Right lobe of liver (tissue), 6 donors: ENCODE data around the gene NDUFS7. TPM values are rescaled to one million over a fixed set of nuclear protein-coding genes. Genes with fewer than 3 reads are reported as not detected.

Experiments
- ATAC-seq, 4 donors: fragments of 200-7000 bp; cut with Tn5 transposase; one replicate each; pipeline ENCODE4 v1.9.1; 2020; ENCODE audit warnings: mild to moderate bottlenecking in 4 of 4, moderate library complexity in 4 of 4
- DNase-seq, 3 donors: peaks; one replicate each; pipeline ENCODE4 v3.0.0-alpha.2; 2020
- H3K27ac ChIP-seq, 3 donors: fragments of 200-600 bp; one replicate each; pipeline ENCODE4 v1.8.0; 2022
- H3K27me3 ChIP-seq, 2 donors: fragments of 200-600 bp; one replicate each; pipeline ENCODE4 v1.8.0; 2022
- H3K36me3 ChIP-seq, 4 donors: fragments of 200-600 bp; sonication (generic) in 1 of 4; one replicate each; pipeline versions ENCODE4 v1.5.1 to v1.8.0; 2017 to 2022; ENCODE audit warnings: control low read depth in 1 of 4
- H3K4me1 ChIP-seq, 4 donors: fragments of 200-600 bp; sonication (generic) in 1 of 4; one replicate each; pipeline versions ENCODE4 v1.5.1 to v1.8.0; 2017 to 2022; ENCODE audit warnings: control low read depth in 1 of 4
- H3K4me3 ChIP-seq, 3 donors: fragments of 200-600 bp; one replicate each; pipeline ENCODE4 v1.8.0; 2022
- H3K9me3 ChIP-seq, 4 donors: fragments of 200-600 bp; sonication (generic) in 1 of 4; one replicate each; pipeline versions ENCODE4 v1.5.1 to v1.8.0; 2017 to 2022; ENCODE audit warnings: control low read depth in 1 of 4
- POLR2A ChIP-seq: fragments of 450-650 bp; IDR thresholded peaks from one replicate; pipeline ENCODE4 v1.6.1; 2017; ENCODE audit warnings: antibody characterized with exemption, mild to moderate bottlenecking
- whole genome bisulfite sequencing: methylation state at CpG from one replicate; pipeline ENCODE4 v1.1.6; 2018; ENCODE audit warnings: low coverage, low lambda C conversion rate; ENCODE audit not compliant: insufficient coverage; ENCODE audit errors: missing lambda C conversion rate; 5-methylcytosine and 5-hydroxymethylcytosine counted together
- intact Hi-C, 2 donors: fragments of 100-400 bp; cut with DNase I; formaldehyde crosslinking; loops; one replicate each; pipeline versions ENCODE4 v1.11.2 to v1.14.1; 2022
- total RNA-seq, 6 experiments: library from RNA; depleted of rRNA in 2 of 6; stranded (reverse); fragments of >200 nt in 2 of 6; fragmentation: NEBNext Ultra II Directional in 3 of 6; extraction: Animal tissue kit (Norgen Biotek cat#: 25700) in 3 of 6; gene quantifications; one replicate each; pipeline versions ENCODE4 v1.1.0 to v1.2.4, GENCODE V29; 2016 to 2023
- TF ChIP-seq, protein P1 (sequence below), 4 donors: fragments of 200-600 bp in 3 of 4; fragments of 450-650 bp in 1 of 4; IDR thresholded peaks; one replicate each; pipeline versions ENCODE4 v1.5.1 to v1.8.0; 2016 to 2022; ENCODE audit warnings: antibody characterized with exemption in 4 of 4, mild to moderate bottlenecking in 2 of 4
- donor health status: DM: no; HTN: yes; CAD: no.
- donor health status: DM: no; HTN: no; CAD: no.
- donor health status: DM: no; HTN: no; CAD: no.
- donor health status: DM: no; HTN: yes; CAD: no.
- donor health status: DM: no; HTN: yes; CAD: no.

The NDUFS7 gene
- total RNA-seq, 6 experiments from 2014 or later, result 70.1 to 210 (median 85.0) TPM

DNA sequence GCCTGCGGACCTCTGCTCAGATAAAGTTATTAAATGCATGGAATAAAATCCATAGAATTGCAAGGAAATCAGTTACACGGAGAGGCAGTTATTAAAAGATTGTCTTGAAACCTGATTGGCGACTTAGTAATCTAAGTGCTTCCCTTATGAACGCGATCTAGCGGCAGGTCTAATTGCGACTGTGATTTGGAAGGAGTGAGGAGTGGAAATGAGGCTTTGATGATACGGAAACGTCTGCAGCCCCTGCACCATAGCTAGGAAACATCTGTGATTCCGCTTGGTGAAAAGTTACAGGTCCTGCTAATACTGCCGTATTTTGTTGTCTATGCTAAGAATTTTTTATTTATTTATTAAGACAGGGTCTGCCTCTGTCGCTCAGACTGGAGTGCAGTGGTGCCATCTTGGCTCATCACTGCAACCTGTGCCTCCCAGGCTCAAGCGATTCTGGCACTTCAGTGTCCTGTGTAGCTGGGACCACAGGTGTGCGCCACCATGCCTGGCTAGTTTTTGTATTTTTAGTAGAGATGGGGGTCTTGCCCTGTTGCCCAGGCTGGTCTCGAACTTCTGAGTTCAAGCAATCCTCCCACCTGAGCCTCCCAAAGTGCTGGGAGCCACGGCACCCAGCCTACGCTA lies 887 bp downstream of the NDUFS7 start:
- TF ChIP-seq, protein P1, sequence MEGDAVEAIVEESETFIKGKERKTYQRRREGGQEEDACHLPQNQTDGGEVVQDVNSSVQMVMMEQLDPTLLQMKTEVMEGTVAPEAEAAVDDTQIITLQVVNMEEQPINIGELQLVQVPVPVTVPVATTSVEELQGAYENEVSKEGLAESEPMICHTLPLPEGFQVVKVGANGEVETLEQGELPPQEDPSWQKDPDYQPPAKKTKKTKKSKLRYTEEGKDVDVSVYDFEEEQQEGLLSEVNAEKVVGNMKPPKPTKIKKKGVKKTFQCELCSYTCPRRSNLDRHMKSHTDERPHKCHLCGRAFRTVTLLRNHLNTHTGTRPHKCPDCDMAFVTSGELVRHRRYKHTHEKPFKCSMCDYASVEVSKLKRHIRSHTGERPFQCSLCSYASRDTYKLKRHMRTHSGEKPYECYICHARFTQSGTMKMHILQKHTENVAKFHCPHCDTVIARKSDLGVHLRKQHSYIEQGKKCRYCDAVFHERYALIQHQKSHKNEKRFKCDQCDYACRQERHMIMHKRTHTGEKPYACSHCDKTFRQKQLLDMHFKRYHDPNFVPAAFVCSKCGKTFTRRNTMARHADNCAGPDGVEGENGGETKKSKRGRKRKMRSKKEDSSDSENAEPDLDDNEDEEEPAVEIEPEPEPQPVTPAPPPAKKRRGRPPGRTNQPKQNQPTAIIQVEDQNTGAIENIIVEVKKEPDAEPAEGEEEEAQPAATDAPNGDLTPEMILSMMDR (IDR thresholded peaks at IDR 0.05), result no peak
- no peak for TF ChIP-seq POLR2A
- H3K4me1 ChIP-seq, result peaks cover 0 to 7% (median 3%) of the 10 kb centered on the region in 4 donors
- intact Hi-C loops, result no loop called here
- H3K27ac ChIP-seq, result peak overlapping the region; percentile 70 to 83 (median 83)
- DNase-seq (no peak), ATAC-seq (no peak)
- H3K9me3 ChIP-seq, result no peaks in the 10 kb centered on the region
- H3K4me3 ChIP-seq, result peak overlapping the region; percentile 87 to 97 (median 88)
- WGBS, result 25% methylated on average over 16 of the region's 17 CpGs
- peaks cover 0 to 10% (median 0%) of the 10 kb centered on the region in 4 donors for H3K36me3 ChIP-seq
- no peaks in the 10 kb centered on the region for H3K27me3 ChIP-seq

DNA sequence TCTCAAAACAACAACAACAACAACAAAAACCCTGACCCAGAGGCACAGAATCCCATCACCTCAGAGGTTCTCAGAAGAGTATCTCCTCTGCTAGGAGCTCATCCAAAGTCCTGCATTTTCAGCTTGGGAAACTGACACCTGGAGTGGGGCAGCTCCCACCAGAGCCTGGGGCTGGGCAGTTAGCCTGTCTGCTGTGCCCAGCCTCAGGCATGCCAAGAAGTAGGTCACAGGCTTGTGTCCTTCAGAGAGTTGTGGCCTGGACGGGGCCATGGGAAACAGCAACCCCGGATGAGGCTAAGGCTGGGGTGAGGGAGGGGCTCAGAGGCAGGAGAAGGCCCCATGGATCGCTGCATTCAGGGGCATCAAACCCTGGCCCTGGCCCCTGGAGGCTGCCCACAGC lies 2.1 kb downstream of the NDUFS7 start:
- Histone ChIP-seq H3K36me3 (peaks cover 0 to 16% (median 0%) of the 10 kb centered on the region in 4 donors), H3K4me1 (peaks cover 0 to 7% (median 3%) of the 10 kb centered on the region in 4 donors), H3K9me3 (no peaks in the 10 kb centered on the region), H3K4me3 (no peak overlapping the region), H3K27ac (no peak overlapping the region), H3K27me3 (no peaks in the 10 kb centered on the region)
- TF ChIP-seq, protein P1 (IDR thresholded peaks at IDR 0.05), result no peak
- TF ChIP-seq POLR2A, result no peak
- intact Hi-C loops, result no loop called here
- no CpG with 5 or more reads among the region's 3 CpGs for WGBS
- ATAC-seq (no peak), DNase-seq (no peak)

DNA sequence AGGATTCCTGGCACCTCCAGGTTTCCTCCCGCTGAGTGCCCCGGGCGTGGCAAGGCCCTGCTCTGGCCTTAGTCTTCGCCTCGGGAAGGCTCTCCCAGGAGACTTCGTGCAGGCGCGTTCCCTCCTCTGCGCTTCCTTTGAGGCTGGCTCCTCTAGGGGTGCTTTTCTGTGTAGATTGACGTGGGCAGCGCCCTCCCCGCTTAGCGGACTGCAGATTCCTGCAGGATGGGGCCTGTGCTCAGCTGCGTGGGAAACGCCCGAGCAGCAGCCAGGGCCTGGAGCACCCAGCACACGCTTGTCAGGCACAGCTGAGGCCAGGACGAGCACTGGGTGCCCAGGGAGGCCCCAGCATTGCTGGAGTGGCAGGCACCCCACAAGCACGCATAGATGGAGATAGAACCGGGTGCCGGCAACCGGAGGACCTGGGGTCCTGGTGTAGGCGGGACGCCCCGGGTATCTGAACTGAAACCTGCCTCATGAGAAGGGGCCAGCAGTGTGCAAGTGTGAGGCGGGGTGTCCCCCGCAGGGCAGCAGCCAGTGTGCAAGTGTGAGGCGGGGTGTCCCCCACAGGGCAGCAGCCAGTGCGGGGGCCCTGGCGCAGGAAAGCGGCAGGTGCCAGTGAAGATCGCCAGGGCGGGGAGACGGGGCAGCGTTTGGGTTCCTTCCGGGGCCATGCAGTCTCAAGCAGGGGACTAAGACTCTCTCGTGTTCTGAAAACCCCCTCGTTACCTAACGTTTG lies 3.4 kb downstream of the NDUFS7 start:
- H3K4me1 ChIP-seq, result peaks cover 0 to 7% (median 3%) of the 10 kb centered on the region in 4 donors
- intact Hi-C loops, result no loop called here
- DNase-seq, result no peak
- no peak for ATAC-seq
- H3K36me3 ChIP-seq, result peaks cover 0 to 22% (median 3%) of the 10 kb centered on the region in 4 donors
- no peaks in the 10 kb centered on the region for H3K9me3 ChIP-seq
- no peak overlapping the region for H3K27ac ChIP-seq
- no peaks in the 10 kb centered on the region for H3K27me3 ChIP-seq
- H3K4me3 ChIP-seq, result no peak overlapping the region
- 84% methylated on average over 5 of the region's 39 CpGs for WGBS
- TF ChIP-seq, protein P1 (IDR thresholded peaks at IDR 0.05), result no peak
- no peak for TF ChIP-seq POLR2A

DNA sequence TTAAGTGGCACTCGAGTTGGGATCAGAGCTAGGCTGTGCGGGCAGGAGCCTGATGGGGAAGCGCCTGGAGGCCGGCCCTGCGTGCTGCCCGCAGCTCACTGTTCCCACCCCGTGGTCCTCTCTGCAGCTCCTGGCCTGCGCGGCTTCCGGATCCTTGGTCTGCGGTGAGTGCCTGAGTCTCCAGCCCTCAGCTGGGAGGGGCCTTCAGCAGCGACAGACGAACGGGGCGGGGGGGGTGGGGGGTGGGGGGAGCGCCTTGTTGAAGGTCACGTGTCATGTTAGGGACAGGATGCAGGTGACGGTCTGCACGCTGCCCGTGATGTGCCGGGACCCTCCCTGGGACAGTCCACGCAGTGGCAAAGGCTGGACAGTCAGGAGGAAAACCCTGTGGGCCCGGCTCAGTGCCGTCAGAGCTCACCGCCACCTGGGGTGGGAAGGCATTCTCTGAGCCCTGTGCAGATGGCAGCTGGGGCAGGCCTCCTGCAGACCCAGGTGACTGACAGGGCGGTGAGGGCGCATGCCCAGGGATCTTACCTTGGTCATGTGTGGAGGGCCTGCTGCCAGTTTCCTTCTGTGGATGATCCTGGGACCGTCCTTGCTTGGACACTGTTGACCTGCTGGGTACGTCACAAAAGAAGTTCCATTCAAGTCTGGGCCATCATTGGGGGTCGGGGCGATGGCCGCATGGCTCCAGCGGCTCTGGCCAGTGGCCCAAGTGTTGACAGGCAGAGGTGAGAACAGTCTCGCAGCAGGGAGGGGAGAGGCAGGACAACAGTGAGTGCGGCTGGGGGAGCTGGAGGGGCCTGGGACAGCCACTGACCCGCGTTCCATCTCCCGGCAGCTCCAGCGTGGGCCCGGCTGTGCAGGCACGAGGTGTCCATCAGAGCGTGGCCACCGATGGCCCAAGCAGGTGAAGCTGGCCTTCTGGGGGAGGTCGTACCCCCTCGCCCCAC lies 4.3 kb downstream of the NDUFS7 start:
- no peak overlapping the region for H3K27ac ChIP-seq
- intact Hi-C loops, result no loop called here
- peaks cover 0 to 28% (median 5%) of the 10 kb centered on the region in 4 donors for H3K36me3 ChIP-seq
- ATAC-seq (no peak), DNase-seq (no peak)
- WGBS, result 80% methylated on average over 3 of the region's 45 CpGs
- TF ChIP-seq, protein P1 (IDR thresholded peaks at IDR 0.05), result no peak
- no peak for TF ChIP-seq POLR2A
- H3K4me3 ChIP-seq, result no peak overlapping the region
- H3K4me1 ChIP-seq, result peaks cover 0 to 7% (median 3%) of the 10 kb centered on the region in 4 donors
- H3K9me3 ChIP-seq, result no peaks in the 10 kb centered on the region
- no peaks in the 10 kb centered on the region for H3K27me3 ChIP-seq
